ENCODE data around the gene GABPB2.
A peak's percentile ranks its signal among the peaks of the same experiment; 100 is the strongest.

Gene GABPB2

DNA sequence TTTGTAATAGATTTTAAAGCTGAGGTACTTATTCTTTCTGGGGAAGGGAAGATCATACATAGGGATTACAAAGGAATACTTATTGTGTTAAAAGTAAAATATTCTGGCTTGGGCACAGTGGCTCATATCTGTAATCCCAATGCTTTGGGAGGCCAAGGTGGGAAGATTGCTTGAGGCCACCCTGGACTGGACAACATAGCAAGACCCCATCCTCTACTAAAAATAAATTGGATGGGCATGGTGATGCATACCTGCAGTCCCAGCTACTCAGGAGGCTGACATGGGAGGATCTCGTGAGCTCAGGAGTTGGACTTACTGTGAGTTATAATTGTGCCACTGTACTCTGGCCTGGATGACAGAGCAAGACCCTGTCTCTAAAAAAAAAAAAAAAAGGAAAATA lies 27.6 kb downstream of the GABPB2 start:
- peaks cover 0 to 3% of the 10 kb centered on the region in 2 experiments; a peak in 2 of 3 replicates for H3K36me3 ChIP-seq (ENCODE audit: control insufficient read depth in 2 of 2, insufficient read depth in 1 of 2, low read length in 2 of 2)
- no peaks in the 10 kb centered on the region for H3K4me1 ChIP-seq (ENCODE audit: control insufficient read depth, insufficient read depth, low read length)
- TF ChIP-seq ZNF121 (tag by site-specific recombination; IDR thresholded peaks at IDR 0.05) (peak; percentile 79), ZEB2 (tag by site-specific recombination; IDR thresholded peaks at IDR 0.05) (no peak), ZNF792 (tag by site-specific recombination; IDR thresholded peaks at IDR 0.05) (no peak), ZNF23 (tag by site-specific recombination; IDR thresholded peaks at IDR 0.05; ENCODE audit: borderline replicate concordance) (no peak), ZNF354C (tag by site-specific recombination; IDR thresholded peaks at IDR 0.05; ENCODE audit: borderline replicate concordance, low read depth) (no peak)
- H3K9me3 ChIP-seq (ENCODE audit: control insufficient read depth, insufficient read depth, low read depth, low read length): no peaks in the 10 kb centered on the region
- ChIA-PET CTCF (interaction anchor here (1.0 to 6.2 kb wide), 4 partner anchors 13 to 98 kb away, joined by 3 to 124 read pairs (median 4); partner anchors contain the start of gene TNFAIP8L2), POLR2A (interaction anchor here (0.7 kb wide), 1 partner anchor 191 kb away, joined by 3 read pairs; no protein-coding TSS in a partner anchor)
- no peak overlapping the region for H3K27ac ChIP-seq (ENCODE audit: extremely low read depth, low read depth, low read length)
- H3K4me3 ChIP-seq (ENCODE audit: low read depth, low read length): no peak overlapping the region

DNA sequence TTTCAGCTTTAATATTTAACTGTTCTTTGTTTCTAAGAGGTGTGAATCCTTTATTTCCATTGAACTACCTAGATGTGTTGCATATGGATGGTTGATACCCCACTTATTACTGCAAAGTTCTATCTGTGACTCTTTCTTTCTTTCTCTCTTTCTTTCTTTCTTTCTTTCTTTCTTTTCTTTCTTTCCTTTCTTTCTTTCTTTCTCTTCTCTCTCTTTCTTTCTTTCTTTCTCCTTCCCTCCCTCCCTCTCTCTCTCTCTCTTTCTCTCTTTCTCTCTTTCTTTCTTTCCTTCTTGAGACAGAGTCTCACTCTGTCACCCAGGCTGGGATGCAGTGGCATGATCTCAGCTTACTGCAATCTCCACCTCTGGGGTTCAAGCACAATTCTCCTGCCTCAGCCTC lies 34.1 kb downstream of the GABPB2 start:
- H3K4me3 ChIP-seq (ENCODE audit: low read depth, low read length): no peak overlapping the region
- TF ChIP-seq ZNF223 (tag by site-specific recombination; IDR thresholded peaks at IDR 0.05) (no peak), ZNF366 (tag by site-specific recombination; conservative IDR thresholded peaks at IDR 0.05) (peak; percentile 94)
- no peaks in the 10 kb centered on the region for H3K9me3 ChIP-seq (ENCODE audit: control insufficient read depth, insufficient read depth, low read depth, low read length)
- peaks cover 0 to 3% of the 10 kb centered on the region in 2 experiments; a peak in 2 of 3 replicates for H3K36me3 ChIP-seq (ENCODE audit: control insufficient read depth in 2 of 2, insufficient read depth in 1 of 2, low read length in 2 of 2)
- ChIA-PET POLR2A (no interaction called here), CTCF (interaction anchor here (0.5 kb wide), 1 partner anchor 43 kb away, joined by 4 read pairs; no protein-coding TSS in a partner anchor)
- no peak overlapping the region for H3K27ac ChIP-seq (ENCODE audit: extremely low read depth, low read depth, low read length)
- no peaks in the 10 kb centered on the region for H3K4me1 ChIP-seq (ENCODE audit: control insufficient read depth, insufficient read depth, low read length)

DNA sequence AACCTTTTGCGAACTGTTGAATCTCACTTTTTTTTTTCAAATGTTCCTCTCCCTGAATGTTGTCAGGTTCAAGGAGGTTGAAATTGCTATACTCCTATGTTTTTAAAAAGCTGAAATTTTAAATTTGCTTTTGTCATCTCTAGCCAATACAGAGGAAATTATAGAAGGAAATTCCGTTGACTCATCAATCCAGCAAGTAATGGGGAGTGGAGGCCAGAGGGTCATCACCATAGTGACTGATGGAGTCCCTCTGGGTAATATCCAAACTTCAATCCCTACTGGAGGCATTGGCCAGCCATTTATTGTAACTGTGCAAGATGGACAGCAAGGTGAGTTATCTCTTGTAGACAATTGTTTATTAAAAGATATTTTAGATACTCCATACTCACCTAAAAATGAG lies 36.3 kb downstream of the GABPB2 start:
- Histone ChIP-seq H3K27ac (ENCODE audit: extremely low read depth, low read depth, low read length) (no peak overlapping the region), H3K4me3 (ENCODE audit: low read depth, low read length) (no peak overlapping the region), H3K4me1 (ENCODE audit: control insufficient read depth, insufficient read depth, low read length) (no peaks in the 10 kb centered on the region), H3K36me3 (ENCODE audit: control insufficient read depth in 2 of 2, insufficient read depth in 1 of 2, low read length in 2 of 2) (peaks cover 0 to 3% of the 10 kb centered on the region in 2 experiments; a peak in 2 of 3 replicates), H3K9me3 (ENCODE audit: control insufficient read depth, insufficient read depth, low read depth, low read length) (no peaks in the 10 kb centered on the region)
- no peak for TF ChIP-seq ZNF768 (tag by site-specific recombination; IDR thresholded peaks at IDR 0.05)
- no peak for TF ChIP-seq ZNF48 (tag by site-specific recombination; IDR thresholded peaks at IDR 0.05)
- TF ChIP-seq, protein P1, sequence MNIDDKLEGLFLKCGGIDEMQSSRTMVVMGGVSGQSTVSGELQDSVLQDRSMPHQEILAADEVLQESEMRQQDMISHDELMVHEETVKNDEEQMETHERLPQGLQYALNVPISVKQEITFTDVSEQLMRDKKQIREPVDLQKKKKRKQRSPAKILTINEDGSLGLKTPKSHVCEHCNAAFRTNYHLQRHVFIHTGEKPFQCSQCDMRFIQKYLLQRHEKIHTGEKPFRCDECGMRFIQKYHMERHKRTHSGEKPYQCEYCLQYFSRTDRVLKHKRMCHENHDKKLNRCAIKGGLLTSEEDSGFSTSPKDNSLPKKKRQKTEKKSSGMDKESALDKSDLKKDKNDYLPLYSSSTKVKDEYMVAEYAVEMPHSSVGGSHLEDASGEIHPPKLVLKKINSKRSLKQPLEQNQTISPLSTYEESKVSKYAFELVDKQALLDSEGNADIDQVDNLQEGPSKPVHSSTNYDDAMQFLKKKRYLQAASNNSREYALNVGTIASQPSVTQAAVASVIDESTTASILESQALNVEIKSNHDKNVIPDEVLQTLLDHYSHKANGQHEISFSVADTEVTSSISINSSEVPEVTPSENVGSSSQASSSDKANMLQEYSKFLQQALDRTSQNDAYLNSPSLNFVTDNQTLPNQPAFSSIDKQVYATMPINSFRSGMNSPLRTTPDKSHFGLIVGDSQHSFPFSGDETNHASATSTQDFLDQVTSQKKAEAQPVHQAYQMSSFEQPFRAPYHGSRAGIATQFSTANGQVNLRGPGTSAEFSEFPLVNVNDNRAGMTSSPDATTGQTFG (tag by site-specific recombination; IDR thresholded peaks at IDR 0.05; ENCODE audit: borderline replicate concordance): no peak
- no peak for TF ChIP-seq ZNF37A (tag by site-specific recombination; IDR thresholded peaks at IDR 0.05)
- TF ChIP-seq, protein P2, sequence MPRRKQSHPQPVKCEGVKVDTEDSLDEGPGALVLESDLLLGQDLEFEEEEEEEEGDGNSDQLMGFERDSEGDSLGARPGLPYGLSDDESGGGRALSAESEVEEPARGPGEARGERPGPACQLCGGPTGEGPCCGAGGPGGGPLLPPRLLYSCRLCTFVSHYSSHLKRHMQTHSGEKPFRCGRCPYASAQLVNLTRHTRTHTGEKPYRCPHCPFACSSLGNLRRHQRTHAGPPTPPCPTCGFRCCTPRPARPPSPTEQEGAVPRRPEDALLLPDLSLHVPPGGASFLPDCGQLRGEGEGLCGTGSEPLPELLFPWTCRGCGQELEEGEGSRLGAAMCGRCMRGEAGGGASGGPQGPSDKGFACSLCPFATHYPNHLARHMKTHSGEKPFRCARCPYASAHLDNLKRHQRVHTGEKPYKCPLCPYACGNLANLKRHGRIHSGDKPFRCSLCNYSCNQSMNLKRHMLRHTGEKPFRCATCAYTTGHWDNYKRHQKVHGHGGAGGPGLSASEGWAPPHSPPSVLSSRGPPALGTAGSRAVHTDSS (tag by site-specific recombination; IDR thresholded peaks at IDR 0.05): no peak
- no peak for TF ChIP-seq ZNF184 (tag by site-specific recombination; IDR thresholded peaks at IDR 0.05)
- TF ChIP-seq, protein P3, sequence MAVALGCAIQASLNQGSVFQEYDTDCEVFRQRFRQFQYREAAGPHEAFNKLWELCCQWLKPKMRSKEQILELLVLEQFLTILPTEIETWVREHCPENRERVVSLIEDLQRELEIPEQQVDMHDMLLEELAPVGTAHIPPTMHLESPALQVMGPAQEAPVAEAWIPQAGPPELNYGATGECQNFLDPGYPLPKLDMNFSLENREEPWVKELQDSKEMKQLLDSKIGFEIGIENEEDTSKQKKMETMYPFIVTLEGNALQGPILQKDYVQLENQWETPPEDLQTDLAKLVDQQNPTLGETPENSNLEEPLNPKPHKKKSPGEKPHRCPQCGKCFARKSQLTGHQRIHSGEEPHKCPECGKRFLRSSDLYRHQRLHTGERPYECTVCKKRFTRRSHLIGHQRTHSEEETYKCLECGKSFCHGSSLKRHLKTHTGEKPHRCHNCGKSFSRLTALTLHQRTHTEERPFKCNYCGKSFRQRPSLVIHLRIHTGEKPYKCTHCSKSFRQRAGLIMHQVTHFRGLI (tag by site-specific recombination; IDR thresholded peaks at IDR 0.05): no peak
- no peak for TF ChIP-seq ZNF157 (tag by site-specific recombination; IDR thresholded peaks at IDR 0.05)
- no peak for TF ChIP-seq ZNF660 (tag by site-specific recombination; IDR thresholded peaks at IDR 0.05)
- no peak for TF ChIP-seq ZNF423 (tag by site-specific recombination; IDR thresholded peaks at IDR 0.05)
- TF ChIP-seq ZNF248 (tag by site-specific recombination; IDR thresholded peaks at IDR 0.05): no peak
- TF ChIP-seq SALL2 (tag by site-specific recombination; IDR thresholded peaks at IDR 0.05; ENCODE audit: borderline replicate concordance): no peak
- TF ChIP-seq, protein P4, sequence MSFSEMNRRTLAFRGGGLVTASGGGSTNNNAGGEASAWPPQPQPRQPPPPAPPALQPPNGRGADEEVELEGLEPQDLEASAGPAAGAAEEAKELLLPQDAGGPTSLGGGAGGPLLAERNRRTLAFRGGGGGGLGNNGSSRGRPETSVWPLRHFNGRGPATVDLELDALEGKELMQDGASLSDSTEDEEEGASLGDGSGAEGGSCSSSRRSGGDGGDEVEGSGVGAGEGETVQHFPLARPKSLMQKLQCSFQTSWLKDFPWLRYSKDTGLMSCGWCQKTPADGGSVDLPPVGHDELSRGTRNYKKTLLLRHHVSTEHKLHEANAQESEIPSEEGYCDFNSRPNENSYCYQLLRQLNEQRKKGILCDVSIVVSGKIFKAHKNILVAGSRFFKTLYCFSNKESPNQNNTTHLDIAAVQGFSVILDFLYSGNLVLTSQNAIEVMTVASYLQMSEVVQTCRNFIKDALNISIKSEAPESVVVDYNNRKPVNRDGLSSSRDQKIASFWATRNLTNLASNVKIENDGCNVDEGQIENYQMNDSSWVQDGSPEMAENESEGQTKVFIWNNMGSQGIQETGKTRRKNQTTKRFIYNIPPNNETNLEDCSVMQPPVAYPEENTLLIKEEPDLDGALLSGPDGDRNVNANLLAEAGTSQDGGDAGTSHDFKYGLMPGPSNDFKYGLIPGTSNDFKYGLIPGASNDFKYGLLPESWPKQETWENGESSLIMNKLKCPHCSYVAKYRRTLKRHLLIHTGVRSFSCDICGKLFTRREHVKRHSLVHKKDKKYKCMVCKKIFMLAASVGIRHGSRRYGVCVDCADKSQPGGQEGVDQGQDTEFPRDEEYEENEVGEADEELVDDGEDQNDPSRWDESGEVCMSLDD (tag by site-specific recombination; IDR thresholded peaks at IDR 0.05): no peak
- POLR2A ChIA-PET: interaction anchor here (0.6 to 0.7 kb wide), 2 partner anchors 121 to 1138 kb away, joined by 3 to 4 read pairs; no protein-coding TSS in a partner anchor
- CTCF ChIA-PET: interaction anchor here (0.6 to 1.0 kb wide), 4 partner anchors 47 to 143 kb away, joined by 3 to 5 read pairs (median 4); partner anchors contain the start of genes TMOD4 and TNFAIP8L2

All from HEK293 (cell line).